ENCODE measurements around the gene SYTL5.

Gene SYTL5

GRCh38 chrX:38089173-38089982 is 83.0 kb downstream of the SYTL5 start:
- DNase-seq (ENCODE audit: low read depth), result no peak

- no peak for DNase-seq (ENCODE audit: low read depth)
These were observed 89.7 kb downstream of the SYTL5 start for GRCh38 chrX:38095971-38096529.

- no peak for DNase-seq (ENCODE audit: low read depth)
These were observed 93.3 kb downstream of the SYTL5 start for GRCh38 chrX:38099688-38100087.

GRCh38 chrX:38102240-38102639 is 95.9 kb downstream of the SYTL5 start:
- DNase-seq (ENCODE audit: low read depth), result no peak

GRCh38 chrX:38102875-38103274 is 96.5 kb downstream of the SYTL5 start:
- no peak for DNase-seq (ENCODE audit: low read depth)

GRCh38 chrX:38103857-38104812 is 97.8 kb downstream of the SYTL5 start:
- DNase-seq (ENCODE audit: low read depth), result no peak

- no peak for DNase-seq (ENCODE audit: low read depth)
These were observed 98.9 kb downstream of the SYTL5 start for GRCh38 chrX:38105216-38105725.

- DNase-seq (ENCODE audit: low read depth), result no peak
These were observed 100.8 kb downstream of the SYTL5 start for GRCh38 chrX:38106991-38107655.

GRCh38 chrX:38108364-38108763 is 102.0 kb downstream of the SYTL5 start:
- no peak for DNase-seq (ENCODE audit: low read depth)

- no peak for DNase-seq (ENCODE audit: low read depth)
These were observed 102.9 kb downstream of the SYTL5 start for GRCh38 chrX:38109042-38109898.

- DNase-seq (ENCODE audit: low read depth), result no peak
These were observed 103.9 kb downstream of the SYTL5 start for GRCh38 chrX:38110231-38110630.

GRCh38 chrX:38111196-38111595 is 104.8 kb downstream of the SYTL5 start:
- no peak for DNase-seq (ENCODE audit: low read depth)

GRCh38 chrX:38112566-38112965 is 106.2 kb downstream of the SYTL5 start:
- no peak for DNase-seq (ENCODE audit: low read depth)

GRCh38 chrX:38116706-38117105 is 110.4 kb downstream of the SYTL5 start:
- DNase-seq (ENCODE audit: low read depth), result no peak

- DNase-seq (ENCODE audit: low read depth), result no peak
These were observed 111.1 kb downstream of the SYTL5 start for GRCh38 chrX:38117485-38117884.

- no peak for DNase-seq (ENCODE audit: low read depth)
These were observed 117.6 kb downstream of the SYTL5 start for GRCh38 chrX:38124000-38124399.

GRCh38 chrX:38126179-38126578 is 119.8 kb downstream of the SYTL5 start:
- no peak for DNase-seq (ENCODE audit: low read depth)

- no peak for DNase-seq (ENCODE audit: low read depth)
These were observed 121.6 kb downstream of the SYTL5 start for GRCh38 chrX:38127961-38128360.

GRCh38 chrX:38129366-38129765 is 123.0 kb downstream of the SYTL5 start:
- DNase-seq (ENCODE audit: low read depth), result no peak

- no peak for DNase-seq (ENCODE audit: low read depth)
These were observed 132.0 kb downstream of the SYTL5 start for GRCh38 chrX:38138157-38138891.
